ENCODE data around the gene KRT71. TPM values are rescaled to one million over a fixed set of nuclear protein-coding genes. Genes with fewer than 3 reads are reported as not detected.

Gene KRT71
- total RNA-seq, 1 donor from 2014 or later: not detected

DNA sequence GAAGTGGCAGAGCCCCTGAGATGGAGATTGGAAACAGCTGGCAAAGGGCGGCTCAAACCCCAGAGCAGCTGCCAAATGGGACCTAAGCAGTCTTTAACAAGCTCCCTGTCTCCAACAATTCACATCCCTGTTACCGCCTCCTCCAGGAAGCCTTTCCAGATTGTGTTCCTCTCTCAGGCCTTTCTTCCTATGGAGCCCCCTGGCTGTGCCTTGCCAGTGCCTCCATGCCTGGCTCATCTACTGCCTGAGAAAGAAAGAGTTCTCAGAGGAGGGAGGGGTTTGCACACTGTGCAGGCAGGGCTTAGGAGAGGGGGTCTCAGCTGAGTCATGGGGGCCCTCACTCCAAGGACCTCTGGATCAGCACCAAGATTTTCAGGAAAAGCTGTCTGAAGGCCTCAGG lies 29.5 kb upstream of the KRT71 start:
- no peaks in the 10 kb centered on the region for H3K36me3 Mint-ChIP-seq (ENCODE audit: low read depth)
- H3K27ac Mint-ChIP-seq (ENCODE audit: unreplicated experiment): no peak overlapping the region
- H3K27me3 Mint-ChIP-seq (ENCODE audit: low read depth): peaks cover 37% of the 10 kb centered on the region
- H3K4me1 Mint-ChIP-seq (ENCODE audit: low read depth): no peaks in the 10 kb centered on the region
- TF ChIP-seq, protein P1, sequence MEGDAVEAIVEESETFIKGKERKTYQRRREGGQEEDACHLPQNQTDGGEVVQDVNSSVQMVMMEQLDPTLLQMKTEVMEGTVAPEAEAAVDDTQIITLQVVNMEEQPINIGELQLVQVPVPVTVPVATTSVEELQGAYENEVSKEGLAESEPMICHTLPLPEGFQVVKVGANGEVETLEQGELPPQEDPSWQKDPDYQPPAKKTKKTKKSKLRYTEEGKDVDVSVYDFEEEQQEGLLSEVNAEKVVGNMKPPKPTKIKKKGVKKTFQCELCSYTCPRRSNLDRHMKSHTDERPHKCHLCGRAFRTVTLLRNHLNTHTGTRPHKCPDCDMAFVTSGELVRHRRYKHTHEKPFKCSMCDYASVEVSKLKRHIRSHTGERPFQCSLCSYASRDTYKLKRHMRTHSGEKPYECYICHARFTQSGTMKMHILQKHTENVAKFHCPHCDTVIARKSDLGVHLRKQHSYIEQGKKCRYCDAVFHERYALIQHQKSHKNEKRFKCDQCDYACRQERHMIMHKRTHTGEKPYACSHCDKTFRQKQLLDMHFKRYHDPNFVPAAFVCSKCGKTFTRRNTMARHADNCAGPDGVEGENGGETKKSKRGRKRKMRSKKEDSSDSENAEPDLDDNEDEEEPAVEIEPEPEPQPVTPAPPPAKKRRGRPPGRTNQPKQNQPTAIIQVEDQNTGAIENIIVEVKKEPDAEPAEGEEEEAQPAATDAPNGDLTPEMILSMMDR (IDR thresholded peaks at IDR 0.05): no peak
- no peak overlapping the region for H3K4me3 Mint-ChIP-seq (ENCODE audit: unreplicated experiment)
- DNase-seq (ENCODE audit: low spot score): peak; percentile 20
- no peaks in the 10 kb centered on the region for H3K9me3 Mint-ChIP-seq (ENCODE audit: low read depth)

DNA sequence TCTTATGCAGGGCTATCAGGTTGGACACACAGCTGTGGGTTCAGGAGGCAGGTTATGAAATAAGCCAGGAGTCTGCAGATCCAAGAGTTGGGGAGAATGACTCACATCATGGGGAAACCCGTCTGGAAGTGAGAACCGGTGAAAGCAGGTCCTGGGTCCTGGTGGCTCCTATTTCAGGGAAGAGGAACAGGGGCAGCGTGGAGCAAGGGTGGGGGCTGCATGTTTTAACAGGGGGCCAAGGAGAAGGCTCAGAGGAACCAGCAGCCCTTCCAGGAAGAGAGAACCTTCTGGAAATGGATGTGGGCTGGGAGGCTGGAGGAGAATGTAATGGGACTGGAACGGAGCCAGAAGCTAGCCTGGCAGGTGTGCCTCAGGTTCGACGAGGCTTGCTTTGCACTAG lies 28.5 kb upstream of the KRT71 start:
- H3K4me3 Mint-ChIP-seq (ENCODE audit: unreplicated experiment): no peak overlapping the region
- no peak overlapping the region for H3K27ac Mint-ChIP-seq (ENCODE audit: unreplicated experiment)
- no peaks in the 10 kb centered on the region for H3K9me3 Mint-ChIP-seq (ENCODE audit: low read depth)
- no peaks in the 10 kb centered on the region for H3K36me3 Mint-ChIP-seq (ENCODE audit: low read depth)
- DNase-seq (ENCODE audit: low spot score): peak; percentile 43
- TF ChIP-seq, protein P1 (IDR thresholded peaks at IDR 0.05): no peak
- peaks cover 35% of the 10 kb centered on the region for H3K27me3 Mint-ChIP-seq (ENCODE audit: low read depth)
- H3K4me1 Mint-ChIP-seq (ENCODE audit: low read depth): no peaks in the 10 kb centered on the region

DNA sequence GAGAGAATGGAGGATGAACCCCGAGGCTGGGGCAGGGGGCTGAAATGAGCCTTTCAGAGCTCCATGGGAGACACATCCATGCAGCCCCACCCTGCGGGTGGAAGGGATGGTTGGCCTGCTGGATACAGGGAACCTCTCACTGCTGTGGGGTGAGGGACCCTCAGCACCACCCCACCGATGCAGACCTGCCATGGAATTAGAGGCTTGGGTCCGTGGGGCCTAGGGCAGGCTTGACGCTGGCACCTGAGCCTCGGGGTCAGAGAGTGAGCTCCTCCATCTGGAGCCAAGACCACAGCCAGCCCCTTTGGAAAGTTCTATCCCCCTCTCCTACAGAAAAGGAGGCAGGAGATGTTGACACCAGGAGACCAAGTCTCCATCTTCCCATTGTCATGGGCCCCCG lies 28.1 kb upstream of the KRT71 start:
- Mint-ChIP-seq H3K4me3 (ENCODE audit: unreplicated experiment) (no peak overlapping the region), H3K27me3 (ENCODE audit: low read depth) (peaks cover 38% of the 10 kb centered on the region), H3K36me3 (ENCODE audit: low read depth) (no peaks in the 10 kb centered on the region), H3K4me1 (ENCODE audit: low read depth) (no peaks in the 10 kb centered on the region), H3K27ac (ENCODE audit: unreplicated experiment) (no peak overlapping the region), H3K9me3 (ENCODE audit: low read depth) (no peaks in the 10 kb centered on the region)
- DNase-seq (ENCODE audit: low spot score): peak; percentile 46
- TF ChIP-seq, protein P1 (IDR thresholded peaks at IDR 0.05): no peak

DNA sequence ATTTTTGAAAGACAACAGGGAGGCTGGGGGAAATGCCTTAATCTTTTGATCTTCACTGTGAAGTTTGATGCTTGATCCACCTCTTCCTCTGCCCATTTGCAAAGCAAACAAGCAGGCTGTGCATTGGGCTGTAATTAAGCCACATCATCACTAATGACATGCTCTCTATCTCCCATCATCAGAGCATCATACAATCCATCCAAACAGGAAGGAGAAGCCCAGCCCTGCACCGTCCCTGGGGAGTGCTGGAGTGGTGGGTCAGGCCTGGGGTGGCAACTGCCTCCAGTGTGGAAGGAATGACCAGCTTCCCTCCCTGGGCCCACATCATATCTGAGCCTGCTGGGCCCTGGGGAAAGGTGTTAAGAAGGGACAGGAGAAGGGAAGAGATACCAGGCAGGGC lies 27.6 kb upstream of the KRT71 start:
- no peak overlapping the region for H3K27ac Mint-ChIP-seq (ENCODE audit: unreplicated experiment)
- H3K4me1 Mint-ChIP-seq (ENCODE audit: low read depth): no peaks in the 10 kb centered on the region

DNA sequence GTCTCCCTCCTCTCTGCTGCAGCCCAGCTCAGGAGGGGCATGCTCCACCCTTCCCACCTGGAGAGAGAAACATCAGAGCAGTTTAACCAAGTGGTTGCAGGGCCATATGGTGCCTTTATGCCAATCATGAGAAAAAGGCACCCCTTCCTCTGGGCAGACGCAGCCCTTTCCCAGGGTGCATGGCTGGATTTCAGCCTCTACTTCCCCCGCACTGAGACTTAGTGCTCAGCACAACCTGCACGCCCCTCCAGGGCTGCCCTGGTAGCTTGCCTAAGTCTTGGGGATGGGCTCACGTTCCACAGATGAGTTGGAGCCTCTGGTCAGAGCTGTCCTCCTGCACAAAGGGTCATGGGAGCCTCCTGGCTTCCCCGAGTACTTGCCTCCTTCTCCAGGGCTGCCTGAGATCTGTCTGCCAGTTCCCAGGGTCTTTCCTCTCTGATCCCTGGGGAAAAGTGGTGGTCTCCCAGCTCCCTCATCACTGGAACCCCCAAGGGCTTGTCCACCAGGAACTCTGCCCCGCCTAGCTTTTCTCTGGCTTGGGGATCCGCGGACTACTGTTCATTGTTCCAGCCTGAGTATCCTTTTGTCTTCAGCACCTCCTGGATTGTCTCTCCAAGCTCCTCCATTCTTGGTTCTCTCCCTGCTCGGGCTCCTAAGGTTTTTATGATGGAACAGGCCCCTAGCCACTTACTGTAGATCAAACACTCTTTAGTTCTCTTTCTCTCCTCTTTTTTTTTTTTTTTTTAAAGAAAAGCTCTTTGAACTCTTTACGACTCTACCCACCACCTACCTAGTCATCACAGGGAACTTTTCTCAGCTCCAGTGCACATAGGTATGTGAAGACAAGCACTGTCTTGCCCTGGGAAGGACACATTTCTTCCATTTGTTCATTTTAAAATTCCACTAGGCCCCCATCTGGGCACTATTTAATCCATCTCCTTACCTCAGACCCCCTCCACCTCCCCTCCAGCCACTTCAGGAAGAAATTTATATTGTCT lies 26.8 kb upstream of the KRT71 start:
- H3K27me3 Mint-ChIP-seq (ENCODE audit: low read depth): peaks cover 42% of the 10 kb centered on the region
- H3K36me3 Mint-ChIP-seq (ENCODE audit: low read depth): no peaks in the 10 kb centered on the region
- H3K4me1 Mint-ChIP-seq (ENCODE audit: low read depth): no peaks in the 10 kb centered on the region
- H3K9me3 Mint-ChIP-seq (ENCODE audit: low read depth): no peaks in the 10 kb centered on the region
- no peak overlapping the region for H3K27ac Mint-ChIP-seq (ENCODE audit: unreplicated experiment)
- H3K4me3 Mint-ChIP-seq (ENCODE audit: unreplicated experiment): no peak overlapping the region
- DNase-seq (ENCODE audit: low spot score): no peak
- TF ChIP-seq, protein P1 (IDR thresholded peaks at IDR 0.05): no peak

More for the DNA sequence above, 27.6 kb upstream of the KRT71 start:
- H3K4me3 Mint-ChIP-seq (ENCODE audit: unreplicated experiment): no peak overlapping the region
- H3K27me3 Mint-ChIP-seq (ENCODE audit: low read depth): peaks cover 41% of the 10 kb centered on the region
- H3K9me3 Mint-ChIP-seq (ENCODE audit: low read depth): no peaks in the 10 kb centered on the region
- no peaks in the 10 kb centered on the region for H3K36me3 Mint-ChIP-seq (ENCODE audit: low read depth)
- TF ChIP-seq, protein P1 (IDR thresholded peaks at IDR 0.05): no peak
- peak; percentile 57 for DNase-seq (ENCODE audit: low spot score)

Measured in chondrocyte (in vitro differentiated cells).